ENCODE results near the gene MYNN. TPM values are rescaled to one million over a fixed set of nuclear protein-coding genes. Genes with fewer than 3 reads are reported as not detected.

Gene MYNN
- total RNA-seq, 2 experiments from 2014 or later: 18.7 to 20.6 TPM

GRCh38 chr3:169811631-169812331, 38.6 kb downstream of the MYNN start:
- peak overlapping the region; percentile 19 for H3K27ac Mint-ChIP-seq
- H3K9me3 Mint-ChIP-seq: peaks cover 5% of the 10 kb centered on the region
- H3K4me3 Mint-ChIP-seq: peak overlapping the region; percentile 94
- POLR2A ChIA-PET: interaction anchor here (1.1 to 2.4 kb wide), 3 partner anchors 39 to 155 kb away, joined by 4 to 13 read pairs (median 4); partner anchors contain the start of genes MYNN, SEC62 and TERC
- CTCF ChIA-PET: no interaction called here
- H3K36me3 ChIP-seq (ENCODE audit: insufficient read depth, low read length): no peaks in the 10 kb centered on the region
- no peaks in the 10 kb centered on the region for H3K27me3 ChIP-seq (ENCODE audit: control insufficient read depth in 1 of 2, insufficient read depth in 2 of 2, low read length in 2 of 2)
- H3K27ac ChIP-seq (ENCODE audit: low read depth in 1 of 2, low read length in 2 of 2): no peak overlapping the region
- ATAC-seq (ENCODE audit: poor library complexity) (peak; percentile 12), DNase-seq (peak in 5 of 14 experiments; percentile 10 to 43 (median 33))
- intact Hi-C loops (cut with DNase I, micrococcal nuclease): loop anchor here in 1 of 2 experiments (5.0 kb wide), 2 partner anchors 39 to 156 kb away; partner anchors contain the start of genes MYNN and SEC62
- H3K4me1 Mint-ChIP-seq (ENCODE audit: low read depth): peaks cover 26% of the 10 kb centered on the region
- no peak for TF ChIP-seq CTCF (IDR thresholded peaks at IDR 0.05)
- H3K27me3 Mint-ChIP-seq: no peaks in the 10 kb centered on the region
- H3K9me3 ChIP-seq (ENCODE audit: control insufficient read depth in 1 of 2, insufficient read depth in 1 of 2, low read length in 2 of 2): peaks cover 0 to 13% of the 10 kb centered on the region in 2 experiments
- peak overlapping the region; percentile 68 for H3K4me3 ChIP-seq (ENCODE audit: low read length)
- H3K36me3 Mint-ChIP-seq (ENCODE audit: low read depth): peaks cover 7% of the 10 kb centered on the region
- peaks cover 27% of the 10 kb centered on the region for H3K4me1 ChIP-seq (ENCODE audit: insufficient read depth, low read length)

GRCh38 chr3:169812332-169813235, 39.4 kb downstream of the MYNN start, which contains the start of the genes LRRC34 and LRRIQ4:
Gene LRRC34 (minus strand): TSS chr3:169812904. CDS start chr3:169812548, 356 bp downstream.
Gene LRRIQ4 (plus strand): TSS chr3:169812870. CDS start chr3:169821922, 9,052 bp downstream.
- Mint-ChIP-seq H3K4me1 (ENCODE audit: low read depth) (peaks cover 26% of the 10 kb centered on the region), H3K27ac (peak within 1 kb of the TSS; percentile 43), H3K4me3 (peak within 1 kb of the TSS; percentile 94), H3K9me3 (peaks cover 5% of the 10 kb centered on the region), H3K36me3 (ENCODE audit: low read depth) (peaks cover 7% of the 10 kb centered on the region), H3K27me3 (no peaks in the 10 kb centered on the region)
- DNase-seq (peak; percentile 33 to 81 (median 53)), ATAC-seq (ENCODE audit: poor library complexity) (peak; percentile 45)
- no peaks in the 10 kb centered on the region for H3K27me3 ChIP-seq (ENCODE audit: control insufficient read depth in 1 of 2, insufficient read depth in 2 of 2, low read length in 2 of 2)
- peak within 1 kb of the TSS; percentile 68 for H3K4me3 ChIP-seq (ENCODE audit: low read length)
- intact Hi-C loops (cut with DNase I, micrococcal nuclease): loop anchor here in 1 of 2 experiments (5.0 kb wide), 2 partner anchors 40 to 155 kb away; partner anchors contain the start of genes MYNN and SEC62
- no peaks in the 10 kb centered on the region for H3K36me3 ChIP-seq (ENCODE audit: insufficient read depth, low read length)
- POLR2A ChIA-PET: interaction anchor here (0.7 to 2.4 kb wide), 5 partner anchors 40 to 154 kb away, joined by 3 to 13 read pairs (median 4); partner anchors contain the start of genes ACTRT3, MYNN, SEC62 and TERC
- no peak for TF ChIP-seq CTCF (IDR thresholded peaks at IDR 0.05)
- H3K9me3 ChIP-seq (ENCODE audit: control insufficient read depth in 1 of 2, insufficient read depth in 1 of 2, low read length in 2 of 2): peaks cover 0 to 13% of the 10 kb centered on the region in 2 experiments
- no peak within 1 kb of the TSS for H3K27ac ChIP-seq (ENCODE audit: low read depth in 1 of 2, low read length in 2 of 2)
- peaks cover 27% of the 10 kb centered on the region for H3K4me1 ChIP-seq (ENCODE audit: insufficient read depth, low read length)
- CTCF ChIA-PET: no interaction called here

GRCh38 chr3:169813278-169813677, 40.1 kb downstream of the MYNN start:
- Mint-ChIP-seq H3K9me3 (peaks cover 5% of the 10 kb centered on the region), H3K36me3 (ENCODE audit: low read depth) (peaks cover 7% of the 10 kb centered on the region), H3K4me1 (ENCODE audit: low read depth) (peaks cover 26% of the 10 kb centered on the region), H3K27me3 (peaks cover 3% of the 10 kb centered on the region), H3K27ac (peak overlapping the region; percentile 43), H3K4me3 (peak overlapping the region; percentile 94)
- Histone ChIP-seq H3K9me3 (ENCODE audit: control insufficient read depth in 1 of 2, insufficient read depth in 1 of 2, low read length in 2 of 2) (peaks cover 0 to 13% of the 10 kb centered on the region in 2 experiments), H3K36me3 (ENCODE audit: insufficient read depth, low read length) (no peaks in the 10 kb centered on the region), H3K4me3 (ENCODE audit: low read length) (peak overlapping the region; percentile 68), H3K4me1 (ENCODE audit: insufficient read depth, low read length) (peaks cover 27% of the 10 kb centered on the region), H3K27ac (ENCODE audit: low read depth in 1 of 2, low read length in 2 of 2) (no peak overlapping the region), H3K27me3 (ENCODE audit: control insufficient read depth in 1 of 2, insufficient read depth in 2 of 2, low read length in 2 of 2) (peaks cover 0 to 4% of the 10 kb centered on the region in 2 experiments)
- intact Hi-C loops (cut with DNase I, micrococcal nuclease): loop anchor here in 1 of 2 experiments (5.0 kb wide), 2 partner anchors 41 to 154 kb away; partner anchors contain the start of genes MYNN and SEC62
- DNase-seq (peak in 2 of 14 experiments; percentile 10 to 17), ATAC-seq (ENCODE audit: poor library complexity) (peak; percentile 4)
- no peak for TF ChIP-seq CTCF (IDR thresholded peaks at IDR 0.05)
- ChIA-PET CTCF (interaction anchor here (1.0 kb wide), 1 partner anchor 155 kb away, joined by 3 read pairs; no protein-coding TSS in a partner anchor), POLR2A (interaction anchor here (0.7 to 2.4 kb wide), 4 partner anchors 40 to 153 kb away, joined by 3 to 13 read pairs (median 4); partner anchors contain the start of genes ACTRT3, MYNN and SEC62)
